ENCODE results near the gene LIN9. TPM values are rescaled to one million over a fixed set of nuclear protein-coding genes. Genes with fewer than 3 reads are reported as not detected.

Gene LIN9
- total RNA-seq, 1 donor from 2014 or later: 23.2 TPM

DNA sequence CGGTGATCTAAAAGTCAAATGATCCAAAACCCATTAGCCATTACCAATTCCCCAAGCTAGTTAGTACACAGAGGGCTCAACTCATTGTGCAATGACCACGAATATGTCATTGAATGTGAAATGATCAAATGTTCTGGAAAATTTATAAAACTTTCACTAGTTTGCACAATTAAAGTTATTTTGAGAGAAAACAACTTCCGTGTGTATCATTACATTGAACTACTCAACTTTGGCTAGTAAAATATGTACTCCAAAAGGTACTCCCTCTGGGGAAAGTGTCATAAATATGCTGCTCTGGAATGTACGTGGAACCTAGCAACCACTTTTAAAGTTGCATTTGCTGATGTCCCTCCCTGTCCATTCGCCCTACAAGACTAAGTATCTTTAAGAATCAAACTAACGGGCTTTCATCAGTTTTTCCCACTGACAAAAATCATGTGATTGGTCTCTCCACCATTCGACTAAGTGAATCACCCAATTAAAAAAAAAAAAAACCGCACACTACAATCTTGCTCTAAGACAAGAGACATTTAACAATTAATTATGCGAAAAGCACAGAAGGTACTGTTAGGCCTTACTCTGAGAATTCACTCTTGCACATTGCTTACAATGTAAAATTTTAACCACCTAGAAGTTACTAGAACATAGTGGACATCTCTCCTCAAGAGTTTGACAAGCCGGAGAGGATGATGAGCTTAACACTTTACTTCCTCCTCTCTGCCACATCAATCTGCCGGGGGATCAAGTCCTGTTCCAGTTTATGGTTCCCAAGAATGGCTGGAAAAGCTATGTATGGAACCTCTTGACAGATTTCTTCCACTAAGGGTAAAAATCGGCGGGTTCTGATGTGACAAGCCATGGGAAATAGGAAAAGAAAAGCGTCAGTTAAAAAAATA, 123.6 kb downstream of the LIN9 start:
- DNase-seq (ENCODE audit: low spot score in 2 of 2) (no peak), FAIRE-seq (no peak)

- DNase-seq (ENCODE audit: low spot score in 2 of 2): no peak
- no peak for FAIRE-seq
Observed at GRCh38 chr1:226181996-226182714, 126.8 kb downstream of the LIN9 start.

Other genes starting within 250 kb of the LIN9 start
- 377 TPM for gene H3-3A, start 246.4 kb downstream of the LIN9 start, total RNA-seq
- 49.7 TPM for gene ACBD3, start 122.4 kb downstream of the LIN9 start, total RNA-seq
- not detected for gene MIXL1, start 85.5 kb downstream of the LIN9 start, total RNA-seq
- 115 TPM for gene PARP1, start 98.9 kb upstream of the LIN9 start, total RNA-seq
- gene STUM, start 239.6 kb upstream of the LIN9 start, total RNA-seq: 26.1 TPM